Middle frontal gyrus (tissue), 1 donor: ENCODE data around the gene PPCS.
"Not testable (repeated sequence)": the region's sequence is repeated elsewhere in the genome, so short reads cannot be mapped to it uniquely, and the experiment has no call there.

Source experiments
- DNase-seq: peaks from one replicate; pipeline ENCODE4 v3.0.0-alpha.2; 2015; ENCODE audit warnings: low spot score; ENCODE audit errors: extremely low spot score

The PPCS gene

GRCh38 chr1:42450061-42450460 is 6.3 kb upstream of the PPCS start:
- DNase-seq, result no peak

GRCh38 chr1:42453386-42453785 is 3.0 kb upstream of the PPCS start:
- DNase-seq, result no peak

- no peak for DNase-seq
Observed at GRCh38 chr1:42454403-42454802, 1.9 kb upstream of the PPCS start.

- no peak for DNase-seq
Observed at GRCh38 chr1:42456754-42457089, 379 bp downstream of the PPCS start.

- no peak for DNase-seq
Observed at GRCh38 chr1:42461196-42461595, 4.9 kb downstream of the PPCS start.

GRCh38 chr1:42462828-42463763 is 6.8 kb downstream of the PPCS start, which contains the start of gene CCDC30:
TSS of gene CCDC30 (plus strand) at chr1:42463286. CDS start at chr1:42480552, 17,266 bp downstream.
- DNase-seq, result peak; percentile 93

- no peak for DNase-seq
Observed at GRCh38 chr1:42463921-42464320, 7.6 kb downstream of the PPCS start.

- no peak for DNase-seq
Observed at GRCh38 chr1:42466030-42466429, 9.7 kb downstream of the PPCS start.

- DNase-seq, result no peak
Observed at GRCh38 chr1:42469727-42470126, 13.4 kb downstream of the PPCS start.

GRCh38 chr1:42476605-42477004 is 20.3 kb downstream of the PPCS start:
- DNase-seq, result no peak

GRCh38 chr1:42477354-42477753 is 21.0 kb downstream of the PPCS start:
- not testable (repeated sequence) for DNase-seq

- no peak for DNase-seq
Observed at GRCh38 chr1:42477775-42478174, 21.4 kb downstream of the PPCS start.

GRCh38 chr1:42479621-42480020 is 23.3 kb downstream of the PPCS start:
- no peak for DNase-seq

GRCh38 chr1:42480921-42481320 is 24.6 kb downstream of the PPCS start:
- DNase-seq, result no peak

- no peak for DNase-seq
Observed at GRCh38 chr1:42482635-42483153, 26.4 kb downstream of the PPCS start.

- DNase-seq, result no peak
Observed at GRCh38 chr1:42484382-42484781, 28.0 kb downstream of the PPCS start.

GRCh38 chr1:42490237-42490636 is 33.9 kb downstream of the PPCS start:
- DNase-seq, result no peak

- DNase-seq, result not testable (repeated sequence)
Observed at GRCh38 chr1:42502031-42502430, 45.7 kb downstream of the PPCS start.

GRCh38 chr1:42504535-42505128 is 48.3 kb downstream of the PPCS start:
- no peak for DNase-seq

GRCh38 chr1:42506576-42506975 is 50.2 kb downstream of the PPCS start:
- DNase-seq, result no peak
